Natural killer cell (primary cell): Measurements from ENCODE around the gene OLFM3. TPM values are rescaled to one million over a fixed set of nuclear protein-coding genes. Genes with fewer than 3 reads are reported as not detected.

Source experiments
- ATAC-seq, 3 donors: fragments of 150-1000 bp in 2 of 3; fragments of 200-7000 bp in 1 of 3; cut with Tn5 transposase; 1 replicate in 1 of 3; 2 replicates in 2 of 3; pipeline ENCODE4 v1.10.0; 2021; ENCODE audit warnings: mild to moderate bottlenecking in 2 of 3, moderate library complexity in 2 of 3
- DNase-seq, 2 donors: peaks; one replicate each; pipeline versions ENCODE4 v3.0.0 to v3.0.0-alpha.2; 2013 to 2021; ENCODE audit warnings: mixed read lengths in 1 of 2
- H3K27ac ChIP-seq: one replicate; pipeline ENCODE4 v1.5.1; 2013; ENCODE audit warnings: mild to moderate bottlenecking, low read length
- H3K27me3 ChIP-seq: one replicate; pipeline ENCODE4 v1.6.1; 2013; ENCODE audit warnings: low read length; ENCODE audit not compliant: control insufficient read depth, insufficient read depth
- H3K36me3 ChIP-seq: one replicate; pipeline ENCODE4 v1.6.1; 2013; ENCODE audit warnings: low read length; ENCODE audit not compliant: control insufficient read depth, insufficient read depth
- H3K4me1 ChIP-seq: one replicate; pipeline ENCODE4 v1.6.1; 2013; ENCODE audit warnings: low read length; ENCODE audit not compliant: control insufficient read depth, insufficient read depth
- H3K4me3 ChIP-seq: one replicate; pipeline ENCODE4 v1.5.1; 2013; ENCODE audit warnings: low read length
- H3K9me3 ChIP-seq: one replicate; pipeline ENCODE4 v1.6.1; 2013; ENCODE audit warnings: low read length; ENCODE audit not compliant: control insufficient read depth, insufficient read depth
- H3K27ac Mint-ChIP-seq, 2 donors: one replicate each; pipeline ENCODE4 v1.8.0; 2022; ENCODE audit warnings: mild to moderate bottlenecking in 2 of 2, mixed read lengths in 2 of 2, moderate library complexity in 1 of 2
- H3K27me3 Mint-ChIP-seq, 2 donors: one replicate each; pipeline ENCODE4 v1.8.0; 2022; ENCODE audit warnings: low read depth in 2 of 2, mixed read lengths in 2 of 2
- H3K36me3 Mint-ChIP-seq: one replicate; pipeline ENCODE4 v1.8.0; 2022; ENCODE audit warnings: mixed read lengths
- H3K4me1 Mint-ChIP-seq, 2 donors: one replicate each; pipeline ENCODE4 v1.8.0; 2022; ENCODE audit warnings: mixed read lengths in 2 of 2
- H3K4me3 Mint-ChIP-seq: one replicate; pipeline ENCODE4 v1.8.0; 2022; ENCODE audit warnings: mild to moderate bottlenecking, moderate library complexity, mixed read lengths
- H3K9me3 Mint-ChIP-seq, 2 donors: one replicate each; pipeline ENCODE4 v1.8.0; 2022; ENCODE audit warnings: mixed read lengths in 2 of 2
- CTCF ChIP-seq: fragments of 200-600 bp; IDR thresholded peaks from one replicate; pipeline ENCODE4 v1.8.0; 2022; ENCODE audit warnings: antibody characterized with exemption
- WGBS: methylation state at CpG from one replicate; pipeline ENCODE4 v1.1.7; 2013; ENCODE audit warnings: missing lambda C conversion rate; ENCODE audit not compliant: insufficient coverage; 5-methylcytosine and 5-hydroxymethylcytosine counted together
- intact Hi-C: fragments of 100-400 bp; cut with micrococcal nuclease; formaldehyde crosslinking; loops from one replicate; pipeline ENCODE4 v1.14.2; 2022
- total RNA-seq, 4 donors: library from RNA; stranded (reverse); fragments of 120-200 nt in 1 of 4; gene quantifications; one replicate each; pipeline versions ENCODE4 v1.2.3 to v1.2.4, GENCODE V29; 2013 to 2022

OLFM3 gene
- total RNA-seq, 3 donors from 2014 or later (not counting 1 experiment from before 2014, with no cell fraction given) = not detected

- intact Hi-C loops = no loop called here
- Mint-ChIP-seq H3K4me1 (no peaks in the 10 kb centered on the region), H3K4me3 (no peak overlapping the region), H3K27me3 (peaks cover 0 to 3% of the 10 kb centered on the region in 2 donors), H3K27ac (no peak overlapping the region), H3K9me3 (peaks cover 3 to 7% of the 10 kb centered on the region in 2 donors), H3K36me3 (no peaks in the 10 kb centered on the region)
- Histone ChIP-seq H3K27ac (no peak overlapping the region), H3K4me3 (no peak overlapping the region), H3K36me3 (no peaks in the 10 kb centered on the region), H3K9me3 (no peaks in the 10 kb centered on the region), H3K4me1 (no peaks in the 10 kb centered on the region), H3K27me3 (no peaks in the 10 kb centered on the region)
- DNase-seq (no peak), ATAC-seq (no peak)
- WGBS = 82% methylated on average over 2 of the region's 3 CpGs
- no peak for TF ChIP-seq CTCF
Observed at GRCh38 chr1:101959456-101959855, 37.3 kb downstream of the OLFM3 start.

- Mint-ChIP-seq H3K27me3 (no peaks in the 10 kb centered on the region), H3K27ac (no peak overlapping the region), H3K9me3 (peaks cover 0 to 3% of the 10 kb centered on the region in 2 donors), H3K4me3 (no peak overlapping the region), H3K36me3 (no peaks in the 10 kb centered on the region), H3K4me1 (no peaks in the 10 kb centered on the region)
- ATAC-seq (no peak), DNase-seq (no peak)
- intact Hi-C loops = no loop called here
- Histone ChIP-seq H3K36me3 (no peaks in the 10 kb centered on the region), H3K4me1 (no peaks in the 10 kb centered on the region), H3K4me3 (no peak overlapping the region), H3K9me3 (no peaks in the 10 kb centered on the region), H3K27me3 (no peaks in the 10 kb centered on the region), H3K27ac (no peak overlapping the region)
- no peak for TF ChIP-seq CTCF
Observed at GRCh38 chr1:101957771-101958170, 39.0 kb downstream of the OLFM3 start.

- Histone ChIP-seq H3K9me3 (no peaks in the 10 kb centered on the region), H3K36me3 (no peaks in the 10 kb centered on the region), H3K4me1 (no peaks in the 10 kb centered on the region), H3K27ac (no peak overlapping the region), H3K27me3 (no peaks in the 10 kb centered on the region), H3K4me3 (no peak overlapping the region)
- no peak for DNase-seq
- intact Hi-C loops = no loop called here
- Mint-ChIP-seq H3K27me3 (no peaks in the 10 kb centered on the region), H3K4me3 (no peak overlapping the region), H3K27ac (no peak overlapping the region), H3K36me3 (no peaks in the 10 kb centered on the region), H3K9me3 (peaks cover 3% of the 10 kb centered on the region in 2 donors), H3K4me1 (no peaks in the 10 kb centered on the region)
- 83% methylated on average over 1 of the region's 1 CpG for WGBS
- ATAC-seq = no peak
- no peak for TF ChIP-seq CTCF
Observed at GRCh38 chr1:101953623-101954022, 43.1 kb downstream of the OLFM3 start.

GRCh38 chr1:101945884-101946283 is 50.8 kb downstream of the OLFM3 start:
- H3K27ac Mint-ChIP-seq = no peak overlapping the region
- H3K36me3 Mint-ChIP-seq = no peaks in the 10 kb centered on the region
- no peak for TF ChIP-seq CTCF

More at GRCh38 chr1:101945884-101946283, 50.8 kb downstream of the OLFM3 start:
- WGBS = 80% methylated on average over 1 of the region's 1 CpG
- H3K27me3 Mint-ChIP-seq = no peaks in the 10 kb centered on the region
- H3K4me1 ChIP-seq = no peaks in the 10 kb centered on the region
- no peaks in the 10 kb centered on the region for H3K36me3 ChIP-seq
- no peaks in the 10 kb centered on the region for H3K27me3 ChIP-seq
- H3K4me3 Mint-ChIP-seq = no peak overlapping the region
- H3K9me3 ChIP-seq = no peaks in the 10 kb centered on the region
- no peak for ATAC-seq
- intact Hi-C loops = no loop called here
- H3K4me3 ChIP-seq = no peak overlapping the region
- no peaks in the 10 kb centered on the region for H3K4me1 Mint-ChIP-seq
- peaks cover 0 to 4% of the 10 kb centered on the region in 2 donors for H3K9me3 Mint-ChIP-seq
- no peak overlapping the region for H3K27ac ChIP-seq
- DNase-seq = no peak
